ENCODE measurements around the gene SERINC5. TPM values are rescaled to one million over a fixed set of nuclear protein-coding genes. Genes with fewer than 3 reads are reported as not detected.

The SERINC5 gene
- total and polyA plus RNA-seq, 2 of the 4 experiments (the other 2 are of a cell fraction), result 5.0 to 8.1 TPM

GRCh38 chr5:80143491-80143890 is 112.4 kb downstream of the SERINC5 start:
- in situ Hi-C loops (cut with MboI; ENCODE audit: low sequenced_read_pairs) (no loop called here), dilution Hi-C loops (cut with HindIII; ENCODE audit: low sequenced_read_pairs, unreplicated experiment) (no loop called here), intact Hi-C loops (cut with micrococcal nuclease) (no loop called here)
- CTCF ChIA-PET, result interaction anchor here (0.6 kb wide), 1 partner anchor 164 kb away, joined by 3 read pairs; no protein-coding TSS in a partner anchor
- Histone ChIP-seq H2AFZ (replicated peaks; ENCODE audit: low read length, poor library complexity) (no peak overlapping the region), H3K23ac (ENCODE audit: low read depth, low read length) (no peak overlapping the region), H2AK5ac (ENCODE audit: low read depth, low read length) (no peak overlapping the region), H3K14ac (replicated peaks; ENCODE audit: low read depth, low read length) (no peak overlapping the region), H3K4me2 (ENCODE audit: low read depth, low read length) (no peak overlapping the region), H3K4ac (ENCODE audit: low read depth, low read length) (no peak overlapping the region), H3K56ac (ENCODE audit: extremely low read depth, insufficient read depth, low read length) (no peak overlapping the region), H2BK15ac (ENCODE audit: low read depth, low read length) (no peak overlapping the region), H4K20me1 (ENCODE audit: insufficient read depth, low read length) (no peaks in the 10 kb centered on the region), H3K36me3 (ENCODE audit: control insufficient read depth, insufficient read depth, low read length) (peaks cover 4% of the 10 kb centered on the region; the same call in 1 of the 2 replicates), H3K4me3 (ENCODE audit: insufficient read depth, low read depth, low read length) (no peak overlapping the region), H2BK5ac (ENCODE audit: low read depth, low read length, poor library complexity, severe bottlenecking) (no peak overlapping the region), H3K9me1 (ENCODE audit: insufficient read depth, low read length) (0 out of 2 replicates have a peak, but pooled peaks cover 3% of the 10 kb centered on the region), H3K79me1 (ENCODE audit: low read depth in 1 of 2, low read length in 2 of 2) (no peaks in the 10 kb centered on the region), H2BK20ac (ENCODE audit: low read depth, low read length) (no peak overlapping the region), H4K5ac (ENCODE audit: low read depth, low read length) (no peak overlapping the region), H4K91ac (ENCODE audit: insufficient read depth, low read depth, low read length) (no peak overlapping the region), H4K8ac (ENCODE audit: low read depth in 2 of 2, low read length in 2 of 2) (no peak overlapping the region), H3K27ac (ENCODE audit: insufficient read depth, low read length) (no peak overlapping the region), H2BK120ac (ENCODE audit: low read depth, low read length) (no peak overlapping the region), H3K18ac (ENCODE audit: low read depth, low read length) (no peak overlapping the region), H2AK9ac (replicated peaks; ENCODE audit: low read depth, low read length, poor library complexity) (no peak overlapping the region), H3K27me3 (ENCODE audit: control insufficient read depth, insufficient read depth, low read length) (no peaks in the 10 kb centered on the region), H3K4me1 (ENCODE audit: control insufficient read depth, insufficient read depth, low read length) (no peaks in the 10 kb centered on the region), H3K9ac (ENCODE audit: low read depth, low read length) (no peak overlapping the region), H3K9me3 (ENCODE audit: control insufficient read depth, insufficient read depth, low read length) (no peaks in the 10 kb centered on the region)
- DNase-seq, result no peak
- no peak for ATAC-seq (ENCODE audit: low read depth)
- TF ChIP-seq NFE2L2 (IDR thresholded peaks at IDR 0.05; ENCODE audit: low read depth, low read length) (no peak), RFX5 (IDR thresholded peaks at IDR 0.05; ENCODE audit: low read depth, low read length) (no peak), USF2 (IDR thresholded peaks at IDR 0.05; ENCODE audit: low read depth, low read length) (no peak), RCOR1 (IDR thresholded peaks at IDR 0.05; ENCODE audit: insufficient replicate concordance, low read length) (no peak), SMC3 (IDR thresholded peaks at IDR 0.05; ENCODE audit: low read depth, low read length) (no peak), POLR2A (IDR thresholded peaks at IDR 0.05; ENCODE audit: low read depth, low read length) (no peak), BHLHE40 (IDR thresholded peaks at IDR 0.05; ENCODE audit: low read depth, low read length) (no peak), MAFK (IDR thresholded peaks at IDR 0.05; ENCODE audit: low read depth, low read length) (no peak), ELK1 (IDR thresholded peaks at IDR 0.05; ENCODE audit: borderline replicate concordance, low read depth, low read length) (no peak), CTCF (conservative IDR thresholded peaks at IDR 0.05; ENCODE audit: low read depth, low read length) (no peak), MAZ (IDR thresholded peaks at IDR 0.05; ENCODE audit: borderline replicate concordance, low read depth, low read length) (no peak)
- 100% methylated on average over 3 of the region's 13 CpGs; no CpG with 5 or more reads in 1 of the 2 experiments for WGBS, 2 experiments (ENCODE audit: extremely low coverage in 2 of 2, insufficient read length in 1 of 2)
- no TSS peak for BruUV-seq (replicated peaks)
- POLR2A ChIA-PET (ENCODE audit: unreplicated experiment), result no interaction called here
